IMR-90 (cell line): ENCODE measurements around the gene GLB1L. TPM values are rescaled to one million over a fixed set of nuclear protein-coding genes. Genes with fewer than 3 reads are reported as not detected.

Experiments
- ATAC-seq: fragments of 200-7000 bp; cut with Tn5 transposase; 2 replicates; pipeline ENCODE4 v1.9.1; 2020; ENCODE audit warnings: low read depth, mild to moderate bottlenecking, moderate library complexity
- BruUV-seq: library from RNA; stranded (reverse); fragments of 400-500 nt; replicated peaks from 2 replicates; lab custom pipeline; 2021; lab: Mats Ljungman, UMichigan
- CTCF ChIA-PET: fragments of 300-600 bp; formaldehyde crosslinking; extraction: SDS; loops from one replicate; lab custom pipeline; 2021; ENCODE audit warnings: antibody characterized with exemption; lab: Yijun Ruan, JAX
- POLR2A ChIA-PET: fragments of 300-600 bp; sonication (Branson Sonifier 250); formaldehyde crosslinking; loops from one replicate; lab custom pipeline; 2022; ENCODE audit warnings: antibody characterized with exemption; ENCODE audit not compliant: unreplicated experiment; lab: Charles Lee
- DNase-seq: peaks from one replicate; pipeline ENCODE4 v3.0.0; 2013
- H2AFZ ChIP-seq: replicated peaks from 2 replicates; pipeline ENCODE3; 2013; ENCODE audit warnings: low read length, mild to moderate bottlenecking; ENCODE audit not compliant: poor library complexity
- H2AK5ac ChIP-seq: 2 replicates; pipeline ENCODE4 v1.6.1; 2013; ENCODE audit warnings: low read depth, low read length, inconsistent platforms
- H2AK9ac ChIP-seq: replicated peaks from 2 replicates; pipeline ENCODE3; 2013; ENCODE audit warnings: mild to moderate bottlenecking, low read depth, low read length, moderate library complexity; ENCODE audit not compliant: poor library complexity
- H2BK120ac ChIP-seq: 2 replicates; pipeline ENCODE4 v1.6.1; 2013; ENCODE audit warnings: low read depth, low read length, inconsistent platforms
- H2BK15ac ChIP-seq: 3 replicates; pipeline ENCODE4 v1.6.1; 2013; ENCODE audit warnings: low read depth, low read length, inconsistent platforms
- H2BK20ac ChIP-seq: 2 replicates; pipeline ENCODE4 v1.6.1; 2013; ENCODE audit warnings: low read depth, mild to moderate bottlenecking, inconsistent platforms, low read length, moderate library complexity
- H2BK5ac ChIP-seq: 2 replicates; pipeline ENCODE4 v1.6.1; 2013; ENCODE audit warnings: mild to moderate bottlenecking, low read depth, low read length, inconsistent platforms; ENCODE audit not compliant: poor library complexity, severe bottlenecking
- H3K14ac ChIP-seq: replicated peaks from 2 replicates; pipeline ENCODE4 v1.6.1; 2013; ENCODE audit warnings: low read depth, low read length, inconsistent platforms
- H3K18ac ChIP-seq: 2 replicates; pipeline ENCODE4 v1.6.1; 2013; ENCODE audit warnings: low read depth, low read length, control low read depth
- H3K23ac ChIP-seq: 2 replicates; pipeline ENCODE4 v1.6.1; 2013; ENCODE audit warnings: low read depth, low read length, inconsistent platforms
- H3K27ac ChIP-seq: 2 replicates; pipeline ENCODE4 v1.5.1; 2013; ENCODE audit warnings: mild to moderate bottlenecking, control low read depth, low read length; ENCODE audit not compliant: insufficient read depth
- H3K27me3 ChIP-seq: 2 replicates; pipeline ENCODE4 v1.6.1; 2013; ENCODE audit warnings: low read length; ENCODE audit not compliant: control insufficient read depth, insufficient read depth
- H3K36me3 ChIP-seq: 2 replicates; pipeline ENCODE4 v1.6.1; 2013; ENCODE audit warnings: low read length, mixed read lengths; ENCODE audit not compliant: control insufficient read depth, insufficient read depth
- H3K4ac ChIP-seq: 2 replicates; pipeline ENCODE4 v1.6.1; 2013; ENCODE audit warnings: low read depth, low read length, inconsistent platforms
- H3K4me1 ChIP-seq: 2 replicates; pipeline ENCODE4 v1.6.1; 2013; ENCODE audit warnings: low read length, mixed read lengths; ENCODE audit not compliant: control insufficient read depth, insufficient read depth
- H3K4me2 ChIP-seq: 2 replicates; pipeline ENCODE4 v1.6.1; 2013; ENCODE audit warnings: low read depth, mild to moderate bottlenecking, control low read depth, low read length, moderate library complexity
- H3K4me3 ChIP-seq: 2 replicates; pipeline ENCODE4 v1.5.1; 2013; ENCODE audit warnings: low read depth, mild to moderate bottlenecking, control low read depth, low read length, moderate library complexity; ENCODE audit not compliant: insufficient read depth
- H3K56ac ChIP-seq: 2 replicates; pipeline ENCODE4 v1.6.1; 2013; ENCODE audit warnings: low read length, inconsistent platforms; ENCODE audit not compliant: insufficient read depth; ENCODE audit errors: extremely low read depth
- H3K79me1 ChIP-seq, 2 experiments: 2 replicates each; pipeline ENCODE4 v1.6.1; 2013; ENCODE audit warnings: low read length in 2 of 2, inconsistent platforms in 1 of 2, low read depth in 1 of 2
- H3K9ac ChIP-seq: 2 replicates; pipeline ENCODE4 v1.6.1; 2013; ENCODE audit warnings: low read depth, low read length, control low read depth
- H3K9me1 ChIP-seq: 2 replicates; pipeline ENCODE4 v1.6.1; 2013; ENCODE audit warnings: low read length, inconsistent platforms; ENCODE audit not compliant: insufficient read depth
- H3K9me3 ChIP-seq: 2 replicates; pipeline ENCODE4 v1.6.1; 2013; ENCODE audit warnings: low read length; ENCODE audit not compliant: control insufficient read depth, insufficient read depth
- H4K20me1 ChIP-seq: 2 replicates; pipeline ENCODE4 v1.6.1; 2013; ENCODE audit warnings: low read length, inconsistent platforms; ENCODE audit not compliant: insufficient read depth
- H4K5ac ChIP-seq: 2 replicates; pipeline ENCODE4 v1.6.1; 2013; ENCODE audit warnings: mild to moderate bottlenecking, low read depth, low read length, control low read depth
- H4K8ac ChIP-seq, 2 experiments: 2 replicates each; pipeline ENCODE4 v1.6.1; 2013; ENCODE audit warnings: low read depth in 2 of 2, low read length in 2 of 2, control low read depth in 1 of 2, inconsistent platforms in 1 of 2
- H4K91ac ChIP-seq: 2 replicates; pipeline ENCODE4 v1.6.1; 2013; ENCODE audit warnings: low read depth, low read length, inconsistent platforms; ENCODE audit not compliant: insufficient read depth
- BHLHE40 ChIP-seq: fragments of 150-350 bp; IDR thresholded peaks from 2 replicates; pipeline ENCODE4 v1.6.1; 2016; ENCODE audit warnings: mild to moderate bottlenecking, low read depth, low read length
- MAFK ChIP-seq: IDR thresholded peaks from 2 replicates; pipeline ENCODE4 v1.6.1; 2012; ENCODE audit warnings: low read depth, low read length, improper control_type of control experiment
- MAZ ChIP-seq: IDR thresholded peaks from 2 replicates; pipeline ENCODE4 v1.6.1; 2012; ENCODE audit warnings: low read depth, mild to moderate bottlenecking, low read length, improper control_type of control experiment, moderate library complexity, borderline replicate concordance
- POLR2A ChIP-seq: IDR thresholded peaks from 2 replicates; pipeline ENCODE4 v1.6.1; 2012; ENCODE audit warnings: mild to moderate bottlenecking, low read depth, low read length
- RCOR1 ChIP-seq: IDR thresholded peaks from 2 replicates; pipeline ENCODE4 v1.6.1; 2012; ENCODE audit warnings: mild to moderate bottlenecking, low read length, improper control_type of control experiment; ENCODE audit not compliant: insufficient replicate concordance
- WGBS, 2 experiments: methylation state at CpG; one replicate each; pipeline versions ENCODE4 v1.1.5 to v1.1.7; 2013; ENCODE audit warnings: missing lambda C conversion rate in 2 of 2; ENCODE audit not compliant: insufficient read length in 1 of 2; ENCODE audit errors: extremely low coverage in 2 of 2; 5-methylcytosine and 5-hydroxymethylcytosine counted together
- dilution Hi-C: fragments of 300-500 bp; cut with HindIII; formaldehyde crosslinking; loops from one replicate; pipeline ENCODE4 v1.14.3; 2018; ENCODE audit warnings: low sequenced_read_pairs; ENCODE audit not compliant: unreplicated experiment
- in situ Hi-C: fragments of 300-500 bp; cut with MboI; formaldehyde crosslinking; loops from 3 replicates; pipeline ENCODE4 v1.14.3; 2019; ENCODE audit warnings: low sequenced_read_pairs, inconsistent platforms, mixed read lengths
- intact Hi-C: fragments of 100-400 bp; cut with micrococcal nuclease; formaldehyde crosslinking; loops from 2 replicates; pipeline ENCODE4 v1.10.0; 2022
- polyA plus RNA-seq, 3 experiments: library from polyadenylated mRNA; depleted of rRNA; stranded (reverse); fragments of >200 nt; gene quantifications; 2 replicates each; pipeline ENCODE4 v1.2.3, GENCODE V29; 2012; ENCODE audit warnings: low replicate concordance in 1 of 3
- total RNA-seq: library from RNA; depleted of rRNA; stranded (reverse); fragments of >200 nt; gene quantifications from 2 replicates; pipeline ENCODE4 v1.2.3, GENCODE V29; 2012
- TF ChIP-seq, protein P1 (sequence below): conservative IDR thresholded peaks from 2 replicates; pipeline ENCODE4 v1.5.1; 2012; ENCODE audit warnings: mild to moderate bottlenecking, low read depth, low read length, improper control_type of control experiment
- TF ChIP-seq, protein P2 (sequence below): fragments of 150-350 bp; IDR thresholded peaks from 2 replicates; pipeline ENCODE4 v1.6.1; 2017; ENCODE audit warnings: mild to moderate bottlenecking, antibody characterized with exemption, low read length, low read depth

GLB1L gene
- total and polyA plus RNA-seq, 2 of the 4 experiments (the other 2 are of a cell fraction) = 4.1 to 6.2 TPM

GRCh38 chr2:219215871-219216534 is 29.2 kb downstream of the GLB1L start:
- H3K4me3 ChIP-seq = no peak overlapping the region
- WGBS, 2 experiments = 92% methylated on average over 11 of the region's 27 CpGs; no CpG with 5 or more reads in 1 of the 2 experiments
- CTCF ChIA-PET = interaction anchor here (0.5 kb wide), 1 partner anchor 37 kb away, joined by 3 read pairs; the partner anchor contains the start of gene TUBA4B
- intact Hi-C loops = no loop called here
- H2BK20ac ChIP-seq = no peak overlapping the region; the same call in 1 of the 2 replicates
- no peak overlapping the region for H3K18ac ChIP-seq
- H3K9me3 ChIP-seq = no peaks in the 10 kb centered on the region
- H3K27me3 ChIP-seq = no peaks in the 10 kb centered on the region
- peaks cover 48% of the 10 kb centered on the region for H3K36me3 ChIP-seq
- H3K4ac ChIP-seq = no peak overlapping the region
- no peak overlapping the region for H3K9ac ChIP-seq
- H2BK120ac ChIP-seq = no peak overlapping the region
- peaks cover 8 to 28% of the 10 kb centered on the region in 2 experiments; a peak in 3 of 4 replicates for H3K79me1 ChIP-seq
- peak overlapping the region; percentile 64; the same call in 1 of the 2 replicates for H2AK5ac ChIP-seq
- DNase-seq = no peak
- H3K9me1 ChIP-seq = peaks cover 6% of the 10 kb centered on the region
- no peak overlapping the region for H3K27ac ChIP-seq
- peaks cover 11% of the 10 kb centered on the region for H4K20me1 ChIP-seq
- POLR2A ChIA-PET = interaction anchor here (0.6 kb wide), 1 partner anchor 453 kb away, joined by 3 read pairs; no protein-coding TSS in a partner anchor
- no peak overlapping the region for H2AK9ac ChIP-seq
- no peak overlapping the region for H4K5ac ChIP-seq
- no peak overlapping the region for H2BK15ac ChIP-seq
- H4K8ac ChIP-seq = no peak overlapping the region
- dilution Hi-C loops = no loop called here
- no peak overlapping the region for H2AFZ ChIP-seq
- H3K14ac ChIP-seq = no peak overlapping the region
- no peak overlapping the region for H3K56ac ChIP-seq
- no peak overlapping the region for H3K23ac ChIP-seq
- H2BK5ac ChIP-seq = no peak overlapping the region
- H4K91ac ChIP-seq = no peak overlapping the region
- TF ChIP-seq MAFK (no peak), RCOR1 (no peak), POLR2A (no peak), BHLHE40 (no peak), MAZ (no peak)
- TF ChIP-seq, protein P1, sequence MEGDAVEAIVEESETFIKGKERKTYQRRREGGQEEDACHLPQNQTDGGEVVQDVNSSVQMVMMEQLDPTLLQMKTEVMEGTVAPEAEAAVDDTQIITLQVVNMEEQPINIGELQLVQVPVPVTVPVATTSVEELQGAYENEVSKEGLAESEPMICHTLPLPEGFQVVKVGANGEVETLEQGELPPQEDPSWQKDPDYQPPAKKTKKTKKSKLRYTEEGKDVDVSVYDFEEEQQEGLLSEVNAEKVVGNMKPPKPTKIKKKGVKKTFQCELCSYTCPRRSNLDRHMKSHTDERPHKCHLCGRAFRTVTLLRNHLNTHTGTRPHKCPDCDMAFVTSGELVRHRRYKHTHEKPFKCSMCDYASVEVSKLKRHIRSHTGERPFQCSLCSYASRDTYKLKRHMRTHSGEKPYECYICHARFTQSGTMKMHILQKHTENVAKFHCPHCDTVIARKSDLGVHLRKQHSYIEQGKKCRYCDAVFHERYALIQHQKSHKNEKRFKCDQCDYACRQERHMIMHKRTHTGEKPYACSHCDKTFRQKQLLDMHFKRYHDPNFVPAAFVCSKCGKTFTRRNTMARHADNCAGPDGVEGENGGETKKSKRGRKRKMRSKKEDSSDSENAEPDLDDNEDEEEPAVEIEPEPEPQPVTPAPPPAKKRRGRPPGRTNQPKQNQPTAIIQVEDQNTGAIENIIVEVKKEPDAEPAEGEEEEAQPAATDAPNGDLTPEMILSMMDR = no peak
- TF ChIP-seq, protein P2, sequence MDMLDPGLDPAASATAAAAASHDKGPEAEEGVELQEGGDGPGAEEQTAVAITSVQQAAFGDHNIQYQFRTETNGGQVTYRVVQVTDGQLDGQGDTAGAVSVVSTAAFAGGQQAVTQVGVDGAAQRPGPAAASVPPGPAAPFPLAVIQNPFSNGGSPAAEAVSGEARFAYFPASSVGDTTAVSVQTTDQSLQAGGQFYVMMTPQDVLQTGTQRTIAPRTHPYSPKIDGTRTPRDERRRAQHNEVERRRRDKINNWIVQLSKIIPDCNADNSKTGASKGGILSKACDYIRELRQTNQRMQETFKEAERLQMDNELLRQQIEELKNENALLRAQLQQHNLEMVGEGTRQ = no peak
- BruUV-seq = no TSS peak
- H3K4me1 ChIP-seq = peaks cover 5% of the 10 kb centered on the region; the same call in 1 of the 2 replicates
- in situ Hi-C loops = no loop called here
- H3K4me2 ChIP-seq = no peak overlapping the region
- ATAC-seq = no peak
